ENCODE results near the gene PUS1.
A peak's percentile ranks its signal among the peaks of the same experiment; 100 is the strongest.

PUS1 gene

GRCh38 chr12:131917139-131917710, 11.9 kb upstream of the PUS1 start:
- DNase-seq, result no peak

GRCh38 chr12:131917711-131918306, 11.3 kb upstream of the PUS1 start:
- no peak for DNase-seq

- DNase-seq, result no peak
Observed at GRCh38 chr12:131918311-131919050, 10.6 kb upstream of the PUS1 start.

GRCh38 chr12:131919051-131919347, 10.1 kb upstream of the PUS1 start:
- no peak for DNase-seq

GRCh38 chr12:131919366-131920156, 9.5 kb upstream of the PUS1 start:
- no peak for DNase-seq

- DNase-seq, result no peak
Observed at GRCh38 chr12:131920157-131920508, 8.9 kb upstream of the PUS1 start.

- DNase-seq, result no peak
Observed at GRCh38 chr12:131920902-131921840, 7.9 kb upstream of the PUS1 start.

- DNase-seq, result no peak
Observed at GRCh38 chr12:131921866-131922769, 7.0 kb upstream of the PUS1 start.

- DNase-seq, result no peak
Observed at GRCh38 chr12:131922772-131923171, 6.3 kb upstream of the PUS1 start.

GRCh38 chr12:131923260-131923659, 5.8 kb upstream of the PUS1 start:
- peak in 1 of 2 donors; percentile 75 for DNase-seq

GRCh38 chr12:131927110-131928079, 1.7 kb upstream of the PUS1 start:
- no peak for DNase-seq

GRCh38 chr12:131928080-131928710, 881 bp upstream of the PUS1 start:
- no peak for DNase-seq

- peak in 1 of 2 donors; percentile 27 for DNase-seq
Observed at GRCh38 chr12:131929581-131930456, 743 bp downstream of the PUS1 start.

GRCh38 chr12:131930510-131930909, 1.4 kb downstream of the PUS1 start:
- no peak for DNase-seq

GRCh38 chr12:131933387-131933786, 4.3 kb downstream of the PUS1 start:
- no peak for DNase-seq

GRCh38 chr12:131934535-131934934, 5.5 kb downstream of the PUS1 start:
- DNase-seq, result no peak

GRCh38 chr12:131938082-131938481, 9.0 kb downstream of the PUS1 start:
- DNase-seq, result no peak

GRCh38 chr12:131939007-131939406, 9.9 kb downstream of the PUS1 start:
- no peak for DNase-seq

GRCh38 chr12:131940141-131940547, 11.1 kb downstream of the PUS1 start:
- DNase-seq, result no peak
